ENCODE results near the gene SPTSSB.
A peak's percentile ranks its signal among the peaks of the same experiment; 100 is the strongest.

The SPTSSB gene

DNA sequence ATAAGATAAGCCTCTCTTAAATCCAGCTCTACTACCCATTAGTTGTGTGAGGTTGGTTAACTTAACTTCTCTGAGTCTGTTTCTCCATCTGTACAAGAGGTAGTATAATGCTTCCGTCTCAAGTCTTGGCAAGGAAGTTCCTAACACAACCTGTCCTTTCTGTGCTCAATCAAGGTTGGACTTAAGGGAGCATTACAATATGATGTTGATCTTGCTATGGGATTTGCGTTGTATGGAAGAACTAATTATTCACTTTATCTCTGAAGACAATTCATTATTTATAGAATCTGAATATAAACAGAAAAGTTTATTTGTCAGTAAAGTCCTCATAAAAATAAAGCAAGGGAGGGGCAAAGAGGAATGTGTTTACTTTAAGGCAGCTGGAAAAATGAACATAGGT lies 18.9 kb upstream of the SPTSSB start:
- DNase-seq: no peak

GRCh38 chr3:161389445-161390035 lies 18.2 kb upstream of the SPTSSB start:
- no peak for DNase-seq

DNA sequence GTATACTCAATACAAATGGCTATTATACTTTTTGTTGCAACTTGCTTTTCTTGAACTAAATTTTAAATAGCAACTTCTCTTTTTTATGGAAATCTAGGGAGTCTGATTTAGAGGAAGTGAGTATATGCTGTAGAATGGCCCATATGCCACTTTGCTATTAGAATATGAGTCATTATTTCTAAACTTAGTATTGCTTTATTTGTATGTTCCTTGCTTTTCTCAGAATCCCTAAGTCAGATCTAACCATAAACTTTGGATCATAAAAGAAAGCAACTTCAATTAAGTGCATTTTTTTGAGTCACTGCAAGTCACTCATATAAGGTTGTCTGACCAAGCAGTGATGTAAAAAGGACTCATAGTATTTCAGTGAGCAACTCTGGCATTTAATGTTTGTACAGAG lies 17.5 kb upstream of the SPTSSB start:
- DNase-seq: no peak

DNA sequence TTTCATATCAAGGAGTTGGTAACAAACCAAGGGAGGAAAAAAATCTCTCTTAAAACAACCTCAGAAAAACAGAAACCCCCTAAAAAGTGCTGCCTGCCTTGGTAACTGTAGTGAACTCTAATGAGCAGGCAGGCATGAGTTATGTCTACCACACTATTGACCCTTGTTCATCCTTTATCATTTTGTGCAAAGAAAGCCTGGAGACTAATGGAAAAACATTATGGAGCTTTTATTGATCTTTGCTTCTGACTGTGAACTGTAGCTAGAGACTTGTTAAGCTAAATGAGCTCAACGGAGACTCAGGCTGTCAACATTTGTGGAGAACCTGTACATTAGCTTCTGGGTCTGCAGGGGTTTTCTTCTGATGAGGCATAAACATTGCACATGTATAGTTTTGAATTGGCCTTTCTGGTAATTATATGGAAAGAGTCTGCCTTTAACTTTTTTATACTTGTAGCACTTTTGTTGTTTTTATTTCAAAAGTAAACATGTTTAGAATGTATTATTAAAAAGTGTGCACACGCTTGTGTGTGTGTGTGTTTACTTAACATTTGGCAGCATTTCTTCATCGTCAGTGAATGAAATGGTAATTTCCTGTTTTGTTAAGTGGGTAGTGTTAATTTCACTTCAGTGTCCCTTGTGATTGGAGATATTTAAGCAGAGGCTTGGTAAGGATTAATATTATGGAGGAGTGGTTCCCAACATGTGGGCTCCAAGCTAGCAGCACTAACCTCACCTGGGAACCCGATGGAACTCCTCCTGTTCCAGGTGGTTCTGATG lies 15.9 kb upstream of the SPTSSB start:
- no peak for DNase-seq

DNA sequence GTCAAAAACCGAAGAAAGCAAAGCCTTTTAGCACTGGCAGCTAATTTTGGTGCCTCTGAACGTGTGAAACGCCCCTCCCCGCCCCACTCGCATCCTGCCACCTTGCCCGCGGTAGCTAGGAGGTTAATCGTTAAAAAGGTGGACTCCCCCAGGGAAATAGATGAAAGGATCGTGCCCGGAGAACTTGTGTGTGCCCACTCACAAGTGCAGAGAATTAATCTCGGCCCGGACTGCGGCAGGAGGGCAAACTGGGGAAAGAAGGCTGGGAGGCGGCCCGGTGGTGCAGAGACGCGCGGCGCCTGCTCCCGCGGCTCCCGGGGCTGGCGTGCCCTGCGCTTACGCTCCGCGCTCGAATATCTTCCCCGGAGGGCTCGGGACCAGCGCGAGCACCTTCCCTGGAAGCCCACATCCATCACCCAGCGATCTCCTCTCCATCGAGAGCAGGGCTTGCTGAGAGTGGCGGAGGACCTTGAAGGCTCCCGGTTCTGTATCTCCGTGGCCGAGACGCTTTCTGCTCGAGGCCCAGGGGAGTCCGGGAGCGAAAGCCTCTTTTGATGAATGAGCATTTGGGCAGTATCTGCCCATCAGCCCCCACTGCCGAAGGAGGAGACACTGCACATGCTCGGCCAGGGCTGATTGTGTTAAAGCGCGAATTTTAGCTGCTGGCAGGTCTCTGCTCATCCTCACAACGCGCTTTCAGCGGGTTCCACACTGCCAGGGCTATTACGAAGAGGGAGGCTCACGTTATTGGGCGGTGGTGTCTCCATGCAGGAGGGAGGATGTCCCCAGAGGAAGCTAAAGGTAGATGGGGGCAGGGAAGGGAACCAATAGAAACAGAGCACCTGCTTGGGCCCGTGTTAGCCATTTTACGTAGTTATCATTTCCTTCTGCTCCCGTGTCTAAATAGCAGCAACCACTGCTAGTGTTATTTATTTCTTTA lies 1.3 kb upstream of the SPTSSB start:
- peak; percentile 17 for DNase-seq

DNA sequence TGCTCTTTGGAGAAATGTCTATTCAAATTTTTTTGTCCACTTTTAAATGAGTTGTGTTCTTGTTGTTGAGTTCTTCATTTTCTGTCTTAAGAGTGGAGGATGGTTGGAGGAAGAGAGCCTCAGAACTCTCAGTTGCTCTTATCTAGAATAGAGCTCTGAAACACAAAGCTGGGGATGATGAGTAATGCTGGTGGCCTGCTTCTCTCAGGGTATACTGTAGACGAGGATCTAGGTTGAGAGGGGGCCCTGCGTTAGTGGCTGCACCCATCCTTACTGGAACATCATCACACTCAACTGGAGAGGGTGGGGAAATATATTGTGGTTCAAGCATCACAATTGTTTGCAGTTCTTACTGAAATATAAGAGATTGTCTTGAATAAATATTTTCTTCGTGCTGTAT lies 1.8 kb downstream of the SPTSSB start:
- no peak for DNase-seq

DNA sequence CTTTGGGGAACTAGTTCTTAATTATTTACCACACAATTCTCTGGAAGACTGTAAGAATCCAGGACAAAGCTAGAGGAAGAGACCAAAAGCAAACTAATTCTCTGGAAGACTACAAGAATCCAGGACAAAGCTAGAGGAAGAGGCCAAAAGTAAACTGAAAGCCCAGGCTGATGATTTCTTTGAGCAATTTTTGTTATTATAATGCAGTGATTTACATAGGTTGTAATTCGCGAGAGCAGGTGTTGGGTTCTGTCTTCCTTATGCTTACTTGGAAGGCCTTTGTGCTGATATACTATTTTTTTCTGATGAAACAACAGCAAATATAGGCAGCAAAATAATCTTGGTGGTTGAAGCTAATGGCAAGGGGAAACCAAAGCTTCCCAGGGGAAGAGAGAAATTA lies 5.2 kb downstream of the SPTSSB start:
- no peak for DNase-seq

DNA sequence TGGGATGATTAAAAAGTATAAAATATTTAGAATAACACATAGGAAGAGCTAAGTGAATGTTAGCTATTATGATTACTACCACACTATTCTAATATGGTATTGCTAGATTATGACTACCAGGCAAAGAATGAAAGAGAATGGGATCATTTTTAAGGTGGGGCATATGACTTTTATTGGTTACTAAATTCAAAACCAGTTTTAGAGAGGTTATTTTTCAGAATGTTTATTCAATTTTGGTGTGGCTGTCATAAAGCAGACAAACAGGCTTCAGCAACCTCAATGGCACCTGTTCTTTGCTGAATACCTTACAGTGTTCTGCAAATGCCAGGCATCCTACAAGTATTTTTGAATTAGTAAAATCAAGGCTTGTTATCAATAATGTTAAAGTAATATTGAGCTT lies 12.8 kb downstream of the SPTSSB start:
- DNase-seq: no peak

- DNase-seq: no peak
Measured at GRCh38 chr3:161356287-161356686, 15.0 kb downstream of the SPTSSB start.

GRCh38 chr3:161355508-161355907 lies 15.8 kb downstream of the SPTSSB start:
- DNase-seq: no peak

DNA sequence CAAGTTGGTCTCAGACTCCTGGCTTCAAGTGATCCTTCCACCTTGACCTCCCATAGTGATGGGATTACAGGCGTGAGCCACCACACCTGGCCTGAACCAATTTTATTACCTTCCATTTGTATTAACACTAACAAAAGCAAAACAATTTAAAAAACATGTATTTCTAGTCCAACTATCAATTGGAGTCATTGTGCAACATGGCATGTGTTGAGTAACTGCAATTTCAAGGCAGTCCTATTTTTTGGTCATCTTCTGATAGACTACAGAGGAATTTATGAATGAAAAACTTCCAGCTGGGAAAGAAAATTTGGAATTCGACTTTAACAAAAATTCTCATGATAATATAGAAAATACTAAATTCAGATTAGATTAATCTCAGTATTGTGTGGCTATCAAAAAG lies 16.8 kb downstream of the SPTSSB start:
- no peak for DNase-seq

GRCh38 chr3:161351330-161351729 lies 20.0 kb downstream of the SPTSSB start:
- no peak for DNase-seq

GRCh38 chr3:161350916-161351315 lies 20.4 kb downstream of the SPTSSB start:
- no peak for DNase-seq

- peak; percentile 42 for DNase-seq
Measured at GRCh38 chr3:161349529-161350312, 21.6 kb downstream of the SPTSSB start.

- no peak for DNase-seq
Measured at GRCh38 chr3:161348796-161349400, 22.4 kb downstream of the SPTSSB start.

GRCh38 chr3:161347726-161348125 lies 23.6 kb downstream of the SPTSSB start:
- DNase-seq: no peak

DNA sequence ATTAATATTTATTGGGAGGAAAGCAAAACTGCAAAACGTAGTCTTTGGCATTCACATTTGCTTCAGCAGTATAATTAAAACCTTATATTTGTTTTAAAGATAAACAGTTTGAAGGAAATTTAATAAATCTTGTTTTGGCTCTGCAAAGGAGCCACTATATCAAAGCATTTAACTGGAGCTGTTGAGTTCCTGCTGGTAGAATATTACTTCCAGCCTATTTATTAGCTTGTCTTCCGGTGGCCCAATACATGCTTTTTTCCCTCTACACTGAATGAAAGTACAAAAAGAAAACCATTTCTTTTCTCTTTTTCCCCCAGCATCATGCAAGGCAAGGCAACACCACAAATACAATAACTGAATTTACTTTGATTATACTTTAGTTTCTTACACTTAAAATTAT lies 26.3 kb downstream of the SPTSSB start:
- no peak for DNase-seq

DNA sequence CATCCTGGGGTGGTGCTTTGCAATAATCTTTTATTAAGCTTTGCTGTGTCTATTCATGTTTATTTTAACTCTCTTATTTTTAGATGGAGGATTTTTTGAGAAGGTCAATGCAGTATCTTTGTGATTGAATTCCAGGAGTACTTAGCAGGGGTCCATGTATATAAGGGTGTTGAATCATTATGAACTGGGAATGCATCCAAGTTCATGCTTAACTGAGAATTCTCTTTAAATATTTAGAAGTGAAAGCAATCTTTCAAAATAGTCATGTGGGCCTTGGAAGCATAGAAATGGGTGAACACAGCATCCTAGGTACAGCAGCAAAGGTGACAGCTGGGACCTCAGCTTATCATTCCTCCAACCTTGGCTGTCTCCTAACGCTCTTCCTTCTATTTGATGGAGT lies 27.3 kb downstream of the SPTSSB start:
- no peak for DNase-seq

- no peak for DNase-seq
Measured at GRCh38 chr3:161343540-161343939, 27.8 kb downstream of the SPTSSB start.

DNA sequence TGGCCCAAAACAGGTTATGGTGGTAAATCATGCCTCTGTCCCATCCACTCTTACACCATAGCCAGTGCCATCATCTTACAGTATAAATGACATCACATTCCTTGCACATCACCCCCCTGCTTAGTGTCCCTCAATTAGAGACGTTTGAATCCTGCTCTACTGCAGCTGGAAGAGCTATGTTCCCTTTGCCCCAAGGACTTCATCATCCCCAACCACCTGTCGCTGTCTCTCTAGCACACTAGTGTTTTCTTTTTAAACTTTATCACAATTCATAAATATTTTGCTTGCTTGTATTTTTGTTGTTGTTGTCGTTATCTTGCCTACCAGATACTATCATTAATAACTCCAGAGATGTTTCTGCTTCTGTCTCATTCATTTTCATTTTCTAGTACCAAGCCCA lies 28.7 kb downstream of the SPTSSB start:
- no peak for DNase-seq

- DNase-seq: no peak
Measured at GRCh38 chr3:161339517-161340500, 31.5 kb downstream of the SPTSSB start.
